Measurements from ENCODE around the gene BEST2.
A peak's percentile ranks its signal among the peaks of the same experiment; 100 is the strongest.

Gene BEST2

DNA sequence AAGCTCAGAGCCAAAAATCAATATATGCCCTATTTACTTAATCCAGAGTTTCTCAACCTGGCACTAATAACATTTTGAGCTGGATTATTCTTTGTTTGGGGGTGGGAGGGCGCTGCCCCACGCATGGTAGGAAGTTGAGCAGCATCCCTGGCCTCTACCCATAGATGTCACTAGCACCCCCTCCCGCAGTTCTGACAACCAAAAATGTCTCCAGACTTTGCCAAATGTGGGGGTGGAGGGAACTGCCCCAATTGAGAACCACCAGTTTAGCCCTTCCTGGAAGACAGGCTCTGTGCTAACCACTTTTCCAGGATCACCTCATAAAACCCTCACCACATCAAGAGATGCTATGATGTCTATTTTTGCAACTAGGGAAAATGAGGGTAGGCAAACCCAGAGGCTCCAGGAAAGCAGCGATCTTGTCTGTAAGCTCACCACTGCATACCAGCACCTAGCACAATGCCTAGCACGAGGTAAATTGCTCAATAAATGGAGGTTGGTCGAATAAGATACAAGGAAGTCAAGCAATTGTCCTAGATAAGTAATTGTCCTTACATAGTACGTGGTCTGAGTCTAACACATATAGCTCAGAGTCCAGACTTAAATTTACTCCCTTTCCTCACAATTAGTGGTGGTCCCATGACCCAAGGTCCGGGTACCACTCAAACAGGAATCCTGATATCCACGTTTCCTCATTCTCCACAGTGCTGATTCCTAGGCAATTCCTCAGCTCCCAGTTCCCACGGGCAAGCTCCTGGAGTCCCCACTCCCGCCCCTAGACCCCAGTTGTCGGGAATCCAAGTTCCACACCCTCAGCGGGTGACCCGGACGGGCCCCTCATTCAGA lies 18.0 kb upstream of the BEST2 start:
- no peaks in the 10 kb centered on the region for H3K9me2 ChIP-seq (replicated peaks; ENCODE audit: low read depth, low read length)
- peaks cover 6% of the 10 kb centered on the region for H3K27me3 ChIP-seq (ENCODE audit: insufficient read depth, low read length, poor library complexity, severe bottlenecking)
- H3K36me3 ChIP-seq (ENCODE audit: insufficient read depth, low read length): peaks cover 24% of the 10 kb centered on the region; the same call in 1 of the 2 replicates
- H3K4me3 ChIP-seq (ENCODE audit: low read length, poor library complexity, severe bottlenecking): peak overlapping the region; percentile 95
- peaks cover 50% of the 10 kb centered on the region for H4K20me1 ChIP-seq (ENCODE audit: insufficient read depth, low read length, poor library complexity, severe bottlenecking)
- H3K9me3 ChIP-seq (ENCODE audit: insufficient read depth, low read depth, low read length): no peaks in the 10 kb centered on the region
- no peaks in the 10 kb centered on the region for H3F3A ChIP-seq (ENCODE audit: low read depth)
- peaks cover 30% of the 10 kb centered on the region for H3K4me1 ChIP-seq (ENCODE audit: insufficient read depth, low read length, poor library complexity, severe bottlenecking)
- H3K4me2 ChIP-seq (ENCODE audit: low read depth, low read length, poor library complexity, severe bottlenecking): peak overlapping the region; percentile 94
- TF ChIP-seq, protein P1, sequence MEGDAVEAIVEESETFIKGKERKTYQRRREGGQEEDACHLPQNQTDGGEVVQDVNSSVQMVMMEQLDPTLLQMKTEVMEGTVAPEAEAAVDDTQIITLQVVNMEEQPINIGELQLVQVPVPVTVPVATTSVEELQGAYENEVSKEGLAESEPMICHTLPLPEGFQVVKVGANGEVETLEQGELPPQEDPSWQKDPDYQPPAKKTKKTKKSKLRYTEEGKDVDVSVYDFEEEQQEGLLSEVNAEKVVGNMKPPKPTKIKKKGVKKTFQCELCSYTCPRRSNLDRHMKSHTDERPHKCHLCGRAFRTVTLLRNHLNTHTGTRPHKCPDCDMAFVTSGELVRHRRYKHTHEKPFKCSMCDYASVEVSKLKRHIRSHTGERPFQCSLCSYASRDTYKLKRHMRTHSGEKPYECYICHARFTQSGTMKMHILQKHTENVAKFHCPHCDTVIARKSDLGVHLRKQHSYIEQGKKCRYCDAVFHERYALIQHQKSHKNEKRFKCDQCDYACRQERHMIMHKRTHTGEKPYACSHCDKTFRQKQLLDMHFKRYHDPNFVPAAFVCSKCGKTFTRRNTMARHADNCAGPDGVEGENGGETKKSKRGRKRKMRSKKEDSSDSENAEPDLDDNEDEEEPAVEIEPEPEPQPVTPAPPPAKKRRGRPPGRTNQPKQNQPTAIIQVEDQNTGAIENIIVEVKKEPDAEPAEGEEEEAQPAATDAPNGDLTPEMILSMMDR (conservative IDR thresholded peaks at IDR 0.05; ENCODE audit: low read length): peak; percentile 65
- no peak for TF ChIP-seq EZH2phosphoT487 (IDR thresholded peaks at IDR 0.05; ENCODE audit: borderline replicate concordance)
- H2AFZ ChIP-seq (ENCODE audit: low read length): no peak overlapping the region
- peaks cover 70% of the 10 kb centered on the region for H3K79me2 ChIP-seq (ENCODE audit: insufficient read depth, low read length)
- H3K9ac ChIP-seq (ENCODE audit: low read depth, low read length, poor library complexity, severe bottlenecking): peak overlapping the region; percentile 98

DNA sequence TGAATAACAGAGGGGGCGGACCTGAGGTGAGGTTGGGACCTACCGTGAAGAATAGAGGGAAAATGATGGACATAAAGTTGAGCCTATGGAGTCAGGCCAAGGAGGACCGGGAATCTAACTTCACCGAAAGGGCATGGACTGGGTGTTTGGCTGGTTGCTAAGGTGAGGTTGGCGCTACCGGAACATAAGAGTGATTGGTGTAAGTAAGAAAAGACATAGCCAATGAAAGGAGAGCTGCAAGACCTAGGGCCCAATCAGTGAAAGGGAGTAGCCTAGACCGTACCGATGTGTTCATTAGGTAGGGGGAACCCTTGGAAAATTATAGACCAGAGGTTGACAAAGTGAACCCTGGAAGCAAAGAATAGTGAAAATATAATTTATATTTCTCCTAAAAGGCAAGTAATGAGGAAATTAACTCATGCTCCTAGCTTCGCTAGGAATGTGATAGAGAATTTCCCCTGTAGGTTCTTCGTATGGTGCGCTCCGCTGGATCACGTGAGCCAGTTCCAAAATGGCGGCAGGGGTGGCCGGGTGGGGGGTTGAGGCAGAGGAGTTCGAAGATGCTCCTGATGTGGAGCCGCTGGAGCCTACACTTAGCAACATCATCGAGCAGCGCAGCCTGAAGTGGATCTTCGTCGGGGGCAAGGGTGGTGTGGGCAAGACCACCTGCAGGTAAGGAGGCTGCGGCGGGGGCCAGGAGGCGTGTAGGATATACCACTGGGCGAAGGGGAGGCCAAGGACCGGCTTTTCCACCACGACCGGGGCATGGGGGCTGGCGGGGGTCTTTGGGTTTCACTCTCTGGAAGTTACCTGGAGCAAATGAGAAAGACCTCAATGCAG lies 14.4 kb upstream of the BEST2 start, which contains the start of gene GET3:
Gene GET3, plus strand, starts transcription at position 503 of the 840 bp plus-strand sequence. Its CDS starts 9 bp downstream, at position 512.
- Histone ChIP-seq H3K9ac (ENCODE audit: low read depth, low read length, poor library complexity, severe bottlenecking) (peak within 1 kb of the TSS; percentile 84), H3K9me3 (ENCODE audit: insufficient read depth, low read depth, low read length) (no peaks in the 10 kb centered on the region), H3K36me3 (ENCODE audit: insufficient read depth, low read length) (no peaks in the 10 kb centered on the region), H3K4me2 (ENCODE audit: low read depth, low read length, poor library complexity, severe bottlenecking) (peak within 1 kb of the TSS; percentile 100), H3K79me2 (ENCODE audit: insufficient read depth, low read length) (peaks cover 46% of the 10 kb centered on the region), H4K20me1 (ENCODE audit: insufficient read depth, low read length, poor library complexity, severe bottlenecking) (peaks cover 21% of the 10 kb centered on the region), H3K27me3 (ENCODE audit: insufficient read depth, low read length, poor library complexity, severe bottlenecking) (peaks cover 6% of the 10 kb centered on the region), H2AFZ (ENCODE audit: low read length) (peak within 1 kb of the TSS; percentile 96), H3F3A (ENCODE audit: low read depth) (no peaks in the 10 kb centered on the region), H3K4me3 (ENCODE audit: low read length, poor library complexity, severe bottlenecking) (peak within 1 kb of the TSS; percentile 89), H3K9me2 (replicated peaks; ENCODE audit: low read depth, low read length) (no peaks in the 10 kb centered on the region), H3K4me1 (ENCODE audit: insufficient read depth, low read length, poor library complexity, severe bottlenecking) (peaks cover 26% of the 10 kb centered on the region)
- TF ChIP-seq, protein P1 (conservative IDR thresholded peaks at IDR 0.05; ENCODE audit: low read length): no peak
- TF ChIP-seq EZH2phosphoT487 (IDR thresholded peaks at IDR 0.05; ENCODE audit: borderline replicate concordance): no peak

DNA sequence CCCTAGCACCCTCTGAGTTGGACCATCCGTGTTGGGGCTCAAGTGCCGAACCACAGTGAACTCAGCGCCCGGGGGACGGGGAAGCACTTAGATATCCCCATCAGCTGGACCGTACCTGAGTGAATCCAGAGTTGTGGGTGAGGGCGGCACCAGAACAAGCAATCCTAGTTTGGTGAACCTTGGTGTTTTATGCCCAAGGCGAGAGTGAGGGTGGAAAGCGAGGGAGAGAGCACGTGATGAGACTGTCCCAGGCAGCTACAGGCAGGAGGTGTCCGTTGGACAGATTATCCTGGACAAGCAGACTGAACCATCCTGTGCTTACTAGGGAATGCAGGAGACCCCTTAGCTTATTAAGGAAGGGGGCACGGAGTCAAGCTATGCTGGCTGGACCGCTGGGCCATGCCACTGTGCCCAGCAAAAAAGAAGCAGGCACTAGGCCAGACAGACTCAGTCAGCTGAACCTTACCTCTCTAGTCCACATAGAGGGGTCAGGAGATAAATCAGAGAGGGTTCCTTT lies 13.7 kb upstream of the BEST2 start:
- no peaks in the 10 kb centered on the region for H3K9me2 ChIP-seq (replicated peaks; ENCODE audit: low read depth, low read length)
- H3K4me2 ChIP-seq (ENCODE audit: low read depth, low read length, poor library complexity, severe bottlenecking): peak overlapping the region; percentile 100
- H3K4me3 ChIP-seq (ENCODE audit: low read length, poor library complexity, severe bottlenecking): peak overlapping the region; percentile 89
- peaks cover 39% of the 10 kb centered on the region for H3K79me2 ChIP-seq (ENCODE audit: insufficient read depth, low read length)
- no peaks in the 10 kb centered on the region for H3K9me3 ChIP-seq (ENCODE audit: insufficient read depth, low read depth, low read length)
- peak overlapping the region; percentile 96; the same call in 1 of the 2 replicates for H2AFZ ChIP-seq (ENCODE audit: low read length)
- H3K9ac ChIP-seq (ENCODE audit: low read depth, low read length, poor library complexity, severe bottlenecking): peak overlapping the region; percentile 84
- TF ChIP-seq, protein P1 (conservative IDR thresholded peaks at IDR 0.05; ENCODE audit: low read length): no peak
- TF ChIP-seq EZH2phosphoT487 (IDR thresholded peaks at IDR 0.05; ENCODE audit: borderline replicate concordance): no peak
- H3K36me3 ChIP-seq (ENCODE audit: insufficient read depth, low read length): no peaks in the 10 kb centered on the region
- no peaks in the 10 kb centered on the region for H3F3A ChIP-seq (ENCODE audit: low read depth)
- H4K20me1 ChIP-seq (ENCODE audit: insufficient read depth, low read length, poor library complexity, severe bottlenecking): peaks cover 15% of the 10 kb centered on the region
- peaks cover 6% of the 10 kb centered on the region for H3K27me3 ChIP-seq (ENCODE audit: insufficient read depth, low read length, poor library complexity, severe bottlenecking)
- peaks cover 21% of the 10 kb centered on the region for H3K4me1 ChIP-seq (ENCODE audit: insufficient read depth, low read length, poor library complexity, severe bottlenecking)

Measured in Loucy (cell line).